Measurements from ENCODE around the gene PRSS8. TPM values are rescaled to one million over a fixed set of nuclear protein-coding genes. Genes with fewer than 3 reads are reported as not detected.
"Not testable (repeated sequence)": the region's sequence is repeated elsewhere in the genome, so short reads cannot be mapped to it uniquely, and the experiment has no call there.

Gene PRSS8
- total RNA-seq, 1 donor from 2014 or later, result 3.8 TPM

- TF ChIP-seq CTCF (IDR thresholded peaks at IDR 0.05; ENCODE audit: unreplicated experiment), result no peak
- H3K4me3 Mint-ChIP-seq (ENCODE audit: unreplicated experiment), result peak overlapping the region; percentile 98
- peaks cover 30% of the 10 kb centered on the region for H3K27me3 Mint-ChIP-seq (ENCODE audit: unreplicated experiment)
- peak; percentile 61 for DNase-seq (ENCODE audit: low spot score)
- peak overlapping the region; percentile 94 for H3K27ac Mint-ChIP-seq (ENCODE audit: unreplicated experiment)
- peaks cover 47% of the 10 kb centered on the region for H3K36me3 Mint-ChIP-seq (ENCODE audit: low read depth, unreplicated experiment)
- H3K9me3 Mint-ChIP-seq (ENCODE audit: unreplicated experiment), result no peaks in the 10 kb centered on the region
- peaks cover 53% of the 10 kb centered on the region for H3K4me1 Mint-ChIP-seq (ENCODE audit: unreplicated experiment)
These were observed 45.7 kb upstream of the PRSS8 start for GRCh38 chr16:31181102-31181830.

GRCh38 chr16:31179747-31180459 lies 44.4 kb upstream of the PRSS8 start, which contains the start of gene FUS:
Gene FUS (plus strand): TSS chr16:31180139. CDS start chr16:31180215, 76 bp downstream.
- Mint-ChIP-seq H3K27me3 (ENCODE audit: unreplicated experiment) (peaks cover 30% of the 10 kb centered on the region), H3K27ac (ENCODE audit: unreplicated experiment) (peak within 1 kb of the TSS; percentile 98), H3K36me3 (ENCODE audit: low read depth, unreplicated experiment) (peaks cover 34% of the 10 kb centered on the region), H3K4me1 (ENCODE audit: unreplicated experiment) (peaks cover 40% of the 10 kb centered on the region), H3K9me3 (ENCODE audit: unreplicated experiment) (no peaks in the 10 kb centered on the region), H3K4me3 (ENCODE audit: unreplicated experiment) (peak within 1 kb of the TSS; percentile 98)
- DNase-seq (ENCODE audit: low spot score), result peak; percentile 85
- TF ChIP-seq CTCF (IDR thresholded peaks at IDR 0.05; ENCODE audit: unreplicated experiment), result no peak

- Mint-ChIP-seq H3K4me1 (ENCODE audit: unreplicated experiment) (peaks cover 36% of the 10 kb centered on the region), H3K27ac (ENCODE audit: unreplicated experiment) (peak overlapping the region; percentile 86), H3K9me3 (ENCODE audit: unreplicated experiment) (no peaks in the 10 kb centered on the region), H3K36me3 (ENCODE audit: low read depth, unreplicated experiment) (peaks cover 29% of the 10 kb centered on the region), H3K27me3 (ENCODE audit: unreplicated experiment) (peaks cover 26% of the 10 kb centered on the region), H3K4me3 (ENCODE audit: unreplicated experiment) (peak overlapping the region; percentile 93)
- TF ChIP-seq CTCF (IDR thresholded peaks at IDR 0.05; ENCODE audit: unreplicated experiment), result no peak
- DNase-seq (ENCODE audit: low spot score), result peak; percentile 21
These were observed 43.8 kb upstream of the PRSS8 start for GRCh38 chr16:31179219-31179746.

GRCh38 chr16:31177136-31177535 lies 41.6 kb upstream of the PRSS8 start:
- Mint-ChIP-seq H3K27ac (ENCODE audit: unreplicated experiment) (no peak overlapping the region), H3K4me3 (ENCODE audit: unreplicated experiment) (no peak overlapping the region), H3K9me3 (ENCODE audit: unreplicated experiment) (no peaks in the 10 kb centered on the region), H3K36me3 (ENCODE audit: low read depth, unreplicated experiment) (peaks cover 9% of the 10 kb centered on the region), H3K4me1 (ENCODE audit: unreplicated experiment) (peaks cover 15% of the 10 kb centered on the region), H3K27me3 (ENCODE audit: unreplicated experiment) (peaks cover 15% of the 10 kb centered on the region)
- no peak for TF ChIP-seq CTCF (IDR thresholded peaks at IDR 0.05; ENCODE audit: unreplicated experiment)
- no peak for DNase-seq (ENCODE audit: low spot score)

GRCh38 chr16:31170048-31170447 lies 34.5 kb upstream of the PRSS8 start:
- not testable (repeated sequence) for H3K4me3 Mint-ChIP-seq (ENCODE audit: unreplicated experiment); H3K27me3 Mint-ChIP-seq (ENCODE audit: unreplicated experiment); H3K36me3 Mint-ChIP-seq (ENCODE audit: low read depth, unreplicated experiment); H3K27ac Mint-ChIP-seq (ENCODE audit: unreplicated experiment); H3K4me1 Mint-ChIP-seq (ENCODE audit: unreplicated experiment); DNase-seq (ENCODE audit: low spot score); H3K9me3 Mint-ChIP-seq (ENCODE audit: unreplicated experiment)

All from endothelial cell (in vitro differentiated cells).